HepG2 (cell line): ENCODE data around the gene NAA11. TPM values are rescaled to one million over a fixed set of nuclear protein-coding genes. Genes with fewer than 3 reads are reported as not detected.

Source experiments
- ATAC-seq: fragments of 200-7000 bp; cut with Tn5 transposase; 3 replicates; pipeline ENCODE4 v1.9.1; 2020; ENCODE audit warnings: mild to moderate bottlenecking, moderate library complexity
- BruUV-seq: library from RNA; stranded (reverse); fragments of 400-500 nt; replicated peaks from 2 replicates; lab custom pipeline; 2021; lab: Mats Ljungman, UMichigan
- CTCF ChIA-PET: fragments of 300-600 bp; formaldehyde crosslinking; extraction: SDS; loops from one replicate; lab custom pipeline; 2021; ENCODE audit warnings: low total read pairs, inconsistent platforms, low intra/inter-chr PET ratio; lab: Yijun Ruan, JAX
- POLR2A ChIA-PET: fragments of 350-600 bp; sonication (Branson Sonifier 250); formaldehyde crosslinking; loops from one replicate; lab custom pipeline; 2020; ENCODE audit warnings: antibody characterized with exemption, inconsistent platforms; lab: Yijun Ruan, JAX
- DNase-seq: peaks from one replicate; pipeline ENCODE4 v3.0.0-alpha.2; 2015; ENCODE audit warnings: low spot score
- FAIRE-seq: peaks from 3 replicates; lab custom pipeline; 2011; peaks lifted over from hg19 to GRCh38; lab: Jason Lieb, UNC
- H2AFZ ChIP-seq: one replicate; pipeline ENCODE4 v1.6.1; 2011; ENCODE audit warnings: low read length, inconsistent platforms
- H3K27ac ChIP-seq: fragments of 300-600 bp; 3 replicates; pipeline ENCODE4 v1.8.0; 2011; ENCODE audit warnings: mixed run types, mild to moderate bottlenecking, mixed read lengths, low read length, inconsistent platforms; ENCODE audit not compliant: insufficient read depth; ENCODE audit errors: extremely low read length
- H3K27me3 ChIP-seq, 2 experiments: fragments of 200-600 bp in 1 of 2; 2 replicates in 1 of 2; 3 replicates in 1 of 2; pipeline versions ENCODE4 v1.6.0 to v1.8.0; 2011; ENCODE audit warnings: low read length in 2 of 2, mild to moderate bottlenecking in 2 of 2, moderate library complexity in 2 of 2, inconsistent platforms in 1 of 2; ENCODE audit not compliant: insufficient read depth in 2 of 2, control insufficient read depth in 1 of 2
- H3K36me3 ChIP-seq, 2 experiments: fragments of 200-600 bp in 1 of 2; replicated peaks in 1 of 2; 2 replicates in 1 of 2; 3 replicates in 1 of 2; pipeline versions ENCODE4 v1.5.1 to v1.8.0; 2011; ENCODE audit warnings: low read length in 2 of 2, inconsistent platforms in 1 of 2; ENCODE audit not compliant: insufficient read depth in 2 of 2, control insufficient read depth in 1 of 2
- H3K4me1 ChIP-seq: 2 replicates; pipeline ENCODE4 v1.5.1; 2012; ENCODE audit warnings: low read length, inconsistent platforms; ENCODE audit not compliant: insufficient read depth
- H3K4me2 ChIP-seq: 2 replicates; pipeline ENCODE4 v1.6.0; 2011; ENCODE audit warnings: low read depth, low read length, inconsistent platforms
- H3K4me3 ChIP-seq, 3 experiments: fragments of 200-600 bp in 1 of 3; sonication (generic), shearing (Covaris generic) in 1 of 3; replicated peaks in 1 of 3; 2 replicates each; pipeline ENCODE4 v1.5.1; 2011 to 2016; ENCODE audit warnings: low read length in 3 of 3, inconsistent platforms in 2 of 3, low read depth in 2 of 3, mild to moderate bottlenecking in 2 of 3, control low read depth in 1 of 3, mixed read lengths in 1 of 3; ENCODE audit not compliant: insufficient read depth in 1 of 3
- H3K79me2 ChIP-seq: one replicate; pipeline ENCODE4 v1.6.1; 2011; ENCODE audit warnings: low read length, inconsistent platforms; ENCODE audit not compliant: insufficient read depth
- H3K9ac ChIP-seq: 2 replicates; pipeline ENCODE4 v1.6.0; 2011; ENCODE audit warnings: mild to moderate bottlenecking, low read depth, low read length, inconsistent platforms; ENCODE audit not compliant: insufficient read depth
- H3K9me3 ChIP-seq: 2 replicates; pipeline ENCODE4 v1.5.1; 2012; ENCODE audit warnings: mild to moderate bottlenecking, low read length
- H4K20me1 ChIP-seq: 2 replicates; pipeline ENCODE4 v1.6.0; 2011; ENCODE audit warnings: inconsistent platforms, mild to moderate bottlenecking, low read length, moderate library complexity; ENCODE audit not compliant: insufficient read depth
- HHEX ChIP-seq: IDR thresholded peaks from 2 replicates; pipeline ENCODE4 v1.6.1; 2016; ENCODE audit warnings: control low read depth
- MAFF ChIP-seq: IDR thresholded peaks from 2 replicates; pipeline ENCODE4 v1.6.1; 2011; ENCODE audit warnings: low read depth, low read length, improper control_type of control experiment
- MAFK ChIP-seq, 2 experiments: IDR thresholded peaks in 1 of 2; conservative IDR thresholded peaks in 1 of 2; 2 replicates each; pipeline ENCODE4 v1.6.1; 2011; ENCODE audit warnings: improper control_type of control experiment in 2 of 2, low read length in 2 of 2
- NPAS2 ChIP-seq: sonication (generic); formaldehyde crosslinking; IDR thresholded peaks from 2 replicates; pipeline ENCODE4 v1.8.0; 2022; ENCODE audit warnings: mild to moderate bottlenecking, missing genetic modification reagents, borderline replicate concordance
- PLRG1 ChIP-seq: fragments of 450-650 bp; conservative IDR thresholded peaks from 2 replicates; pipeline ENCODE4 v1.6.1; 2016
- POLR2G ChIP-seq: fragments of 200-400 bp; formaldehyde crosslinking; IDR thresholded peaks from 2 replicates; pipeline ENCODE4 v1.6.1; 2018; ENCODE audit warnings: mild to moderate bottlenecking, low read depth, low read length, moderate library complexity
- TBX3 ChIP-seq: fragments of 450-650 bp; IDR thresholded peaks from 2 replicates; pipeline ENCODE4 v1.6.1; 2017; ENCODE audit warnings: antibody characterized with exemption, mild to moderate bottlenecking, inconsistent platforms, borderline replicate concordance
- ZNF224 ChIP-seq: sonication (generic); formaldehyde crosslinking; IDR thresholded peaks from 2 replicates; pipeline ENCODE4 v1.5.0; 2020; ENCODE audit warnings: mild to moderate bottlenecking, missing genetic modification reagents
- ZNF607 ChIP-seq: sonication (generic); formaldehyde crosslinking; IDR thresholded peaks from 2 replicates; pipeline ENCODE4 v1.5.1; 2020; ENCODE audit warnings: missing genetic modification reagents, mild to moderate bottlenecking, borderline replicate concordance
- ZNF749 ChIP-seq: sonication (generic); formaldehyde crosslinking; IDR thresholded peaks from 2 replicates; pipeline ENCODE4 v1.8.0; 2022; ENCODE audit warnings: mild to moderate bottlenecking, missing genetic modification reagents, moderate library complexity, borderline replicate concordance
- WGBS: methylation state at CpG from one replicate; pipeline ENCODE4 v1.1.6; 2017; ENCODE audit warnings: low lambda C conversion rate; 5-methylcytosine and 5-hydroxymethylcytosine counted together
- in situ Hi-C: cut with HindIII; loops from 2 replicates; pipeline ENCODE4 v1.10.0; 2017; ENCODE audit warnings: low pct_unique_long_range_greater_than_20kb; ENCODE audit not compliant: extremely low pct_ligation_motif_present
- intact Hi-C: fragments of 100-400 bp; cut with micrococcal nuclease; formaldehyde crosslinking; loops from one replicate; pipeline ENCODE4 v1.10.0; 2022; ENCODE audit not compliant: unreplicated experiment
- polyA plus RNA-seq, 8 experiments: library from polyadenylated mRNA; depleted of rRNA in 3 of 8; stranded (reverse) in 7 of 8; unstranded in 1 of 8; fragments of >200 nt; fragmentation: Illumina TruSeq in 4 of 8; extraction: Trizol in 4 of 8; gene quantifications; 2 replicates each; pipeline versions ENCODE4 v1.2.1 to v1.2.3, GENCODE V29; 2011 to 2016; ENCODE audit warnings: low read depth in 4 of 8, missing spikeins in 1 of 8, mixed read lengths in 1 of 8; ENCODE audit not compliant: insufficient read depth in 1 of 8
- total RNA-seq, 5 experiments: library from RNA; depleted of rRNA; stranded (reverse); fragments of >200 nt; fragmentation: Illumina TruSeq; extraction: Trizol; gene quantifications; 2 replicates each; pipeline ENCODE4 v1.2.3, GENCODE V29; 2016; ENCODE audit warnings: low read depth in 1 of 5
- TF ChIP-seq, protein P1 (sequence below): sonication (generic); formaldehyde crosslinking; IDR thresholded peaks from 2 replicates; pipeline ENCODE4 v1.5.0; 2020; ENCODE audit warnings: mild to moderate bottlenecking, missing genetic modification reagents
- TF ChIP-seq, protein P2 (sequence below): sonication (generic); formaldehyde crosslinking; IDR thresholded peaks from 2 replicates; pipeline ENCODE4 v1.4.0; 2020; ENCODE audit warnings: mild to moderate bottlenecking, missing genetic modification reagents

Gene NAA11
- total and polyA plus RNA-seq, 2 of the 13 experiments (the other 11 are each of a cell fraction or from before 2014, with no cell fraction given): not detected

DNA sequence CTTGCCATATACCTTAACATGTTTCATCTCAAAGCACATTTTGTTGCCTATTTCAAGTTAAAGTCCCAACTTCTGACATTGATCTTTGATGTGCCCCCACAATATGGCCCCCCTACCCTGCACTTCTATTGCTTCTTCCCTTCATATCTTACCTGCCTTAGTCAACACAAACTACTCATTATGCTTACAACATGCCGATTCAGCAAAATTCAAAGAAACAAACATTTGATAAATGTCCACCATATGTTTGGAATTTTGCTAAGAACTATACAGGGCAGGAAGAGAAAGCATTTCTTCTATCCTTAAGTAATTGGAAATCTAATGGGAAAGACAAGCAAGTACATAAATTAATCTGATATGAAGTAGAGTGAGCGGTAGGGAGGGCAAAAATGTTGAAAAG lies 25.6 kb downstream of the NAA11 start:
- POLR2A ChIA-PET: no interaction called here
- in situ Hi-C loops: no loop called here
- ATAC-seq: no peak

More for the DNA sequence above, 25.6 kb downstream of the NAA11 start:
- DNase-seq (no peak), FAIRE-seq (no peak)
- WGBS: 1% methylated on average over 2 of the region's 2 CpGs
- intact Hi-C loops: no loop called here
- H3K9ac ChIP-seq: no peak overlapping the region
- H4K20me1 ChIP-seq: no peaks in the 10 kb centered on the region
- no peaks in the 10 kb centered on the region for H3K4me1 ChIP-seq
- H3K36me3 ChIP-seq: no peaks in the 10 kb centered on the region
- BruUV-seq: no TSS peak
- no peak overlapping the region for H3K27ac ChIP-seq
- CTCF ChIA-PET: no interaction called here
- TF ChIP-seq, protein P1, sequence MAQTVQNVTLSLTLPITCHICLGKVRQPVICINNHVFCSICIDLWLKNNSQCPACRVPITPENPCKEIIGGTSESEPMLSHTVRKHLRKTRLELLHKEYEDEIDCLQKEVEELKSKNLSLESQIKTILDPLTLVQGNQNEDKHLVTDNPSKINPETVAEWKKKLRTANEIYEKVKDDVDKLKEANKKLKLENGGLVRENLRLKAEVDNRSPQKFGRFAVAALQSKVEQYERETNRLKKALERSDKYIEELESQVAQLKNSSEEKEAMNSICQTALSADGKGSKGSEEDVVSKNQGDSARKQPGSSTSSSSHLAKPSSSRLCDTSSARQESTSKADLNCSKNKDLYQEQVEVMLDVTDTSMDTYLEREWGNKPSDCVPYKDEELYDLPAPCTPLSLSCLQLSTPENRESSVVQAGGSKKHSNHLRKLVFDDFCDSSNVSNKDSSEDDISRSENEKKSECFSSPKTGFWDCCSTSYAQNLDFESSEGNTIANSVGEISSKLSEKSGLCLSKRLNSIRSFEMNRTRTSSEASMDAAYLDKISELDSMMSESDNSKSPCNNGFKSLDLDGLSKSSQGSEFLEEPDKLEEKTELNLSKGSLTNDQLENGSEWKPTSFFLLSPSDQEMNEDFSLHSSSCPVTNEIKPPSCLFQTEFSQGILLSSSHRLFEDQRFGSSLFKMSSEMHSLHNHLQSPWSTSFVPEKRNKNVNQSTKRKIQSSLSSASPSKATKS (CRISPR knock-in tag): no peak
- no peak for TF ChIP-seq ZNF224 (CRISPR knock-in tag)
- no peak for TF ChIP-seq NPAS2 (CRISPR knock-in tag)
- no peak for TF ChIP-seq POLR2G
- peak; percentile 95 for TF ChIP-seq MAFF
- no peak for TF ChIP-seq ZNF749
- TF ChIP-seq PLRG1: no peak
- TF ChIP-seq HHEX: no peak
- peak; percentile 93 to 96 for TF ChIP-seq MAFK (conservative IDR thresholded peaks at IDR 0.05 in 1 of 2, IDR thresholded peaks at IDR 0.05 in 1 of 2; ENCODE audit: low read length in 2 of 2)
- no peak for TF ChIP-seq TBX3
- TF ChIP-seq, protein P2, sequence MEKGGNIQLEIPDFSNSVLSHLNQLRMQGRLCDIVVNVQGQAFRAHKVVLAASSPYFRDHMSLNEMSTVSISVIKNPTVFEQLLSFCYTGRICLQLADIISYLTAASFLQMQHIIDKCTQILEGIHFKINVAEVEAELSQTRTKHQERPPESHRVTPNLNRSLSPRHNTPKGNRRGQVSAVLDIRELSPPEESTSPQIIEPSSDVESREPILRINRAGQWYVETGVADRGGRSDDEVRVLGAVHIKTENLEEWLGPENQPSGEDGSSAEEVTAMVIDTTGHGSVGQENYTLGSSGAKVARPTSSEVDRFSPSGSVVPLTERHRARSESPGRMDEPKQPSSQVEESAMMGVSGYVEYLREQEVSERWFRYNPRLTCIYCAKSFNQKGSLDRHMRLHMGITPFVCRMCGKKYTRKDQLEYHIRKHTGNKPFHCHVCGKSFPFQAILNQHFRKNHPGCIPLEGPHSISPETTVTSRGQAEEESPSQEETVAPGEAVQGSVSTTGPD: no peak
- no peak for TF ChIP-seq ZNF607 (CRISPR knock-in tag)
- H3K27me3 ChIP-seq: no peaks in the 10 kb centered on the region
- no peak overlapping the region for H3K4me3 ChIP-seq
- H3K9me3 ChIP-seq: no peaks in the 10 kb centered on the region
- no peak overlapping the region for H3K4me2 ChIP-seq
- no peaks in the 10 kb centered on the region for H3K79me2 ChIP-seq
- no peak overlapping the region for H2AFZ ChIP-seq
